Measurements from ENCODE around the gene STK39. TPM values are rescaled to one million over a fixed set of nuclear protein-coding genes. Genes with fewer than 3 reads are reported as not detected.

STK39 gene
- total RNA-seq, 2 donors from 2014 or later, result 50.4 to 53.2 TPM

- intact Hi-C loops (cut with DNase I, micrococcal nuclease), result no loop called here
- DNase-seq (no peak), ATAC-seq (no peak)
Measured at GRCh38 chr2:168120730-168121129, 126.7 kb downstream of the STK39 start.

GRCh38 chr2:168120310-168120709, 127.1 kb downstream of the STK39 start:
- DNase-seq (no peak), ATAC-seq (peak; percentile 35)
- intact Hi-C loops (cut with DNase I, micrococcal nuclease), result no loop called here

GRCh38 chr2:168119515-168120141, 127.8 kb downstream of the STK39 start:
- peak; percentile 65 for ATAC-seq
- intact Hi-C loops (cut with DNase I, micrococcal nuclease), result loop anchor here in 1 of 2 donors (10.0 kb wide), 1 partner anchor 1575 kb away; no protein-coding TSS in a partner anchor

DNA sequence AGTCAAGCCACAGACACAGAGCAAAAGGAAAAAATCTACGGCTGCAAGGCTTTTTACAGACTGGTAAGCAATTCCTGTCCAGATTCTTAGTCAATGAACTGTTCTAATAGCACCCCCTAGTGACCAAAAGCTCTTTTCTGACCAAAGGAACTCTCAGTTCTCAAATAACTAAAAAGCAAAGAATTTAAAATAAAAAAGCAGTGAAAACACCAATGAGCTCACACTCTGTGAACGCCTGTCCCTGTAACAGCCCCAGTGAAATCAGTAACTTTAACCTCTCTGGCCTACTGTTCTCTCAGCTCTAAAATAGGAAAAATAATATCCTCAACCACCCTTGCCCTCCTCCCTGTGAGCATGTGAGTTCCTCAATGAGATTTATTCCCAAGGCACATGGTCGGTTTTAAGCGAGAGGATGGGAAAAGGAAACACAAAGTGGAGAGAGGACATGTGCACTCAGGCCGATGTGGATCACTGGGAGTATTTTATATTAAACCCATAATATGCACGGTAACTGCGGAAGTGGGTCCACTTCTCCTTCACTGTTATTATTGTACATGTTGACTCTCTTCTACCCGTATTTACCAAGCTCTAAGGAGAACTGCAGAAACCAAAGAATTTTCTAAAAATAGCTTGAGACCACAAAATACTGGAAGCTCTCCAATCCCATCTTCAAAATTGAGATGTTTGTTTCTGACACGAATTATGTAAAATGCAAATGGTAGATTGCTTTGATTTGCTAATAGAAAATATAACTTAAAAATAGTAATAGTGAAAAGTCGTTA, 128.5 kb downstream of the STK39 start:
- intact Hi-C loops (cut with DNase I, micrococcal nuclease), result loop anchor here in 1 of 2 donors (10.0 kb wide), 1 partner anchor 1574 kb away; no protein-coding TSS in a partner anchor
- no peak for DNase-seq

More at GRCh38 chr2:168119515-168120141, 127.8 kb downstream of the STK39 start:
- DNase-seq, result no peak

DNA sequence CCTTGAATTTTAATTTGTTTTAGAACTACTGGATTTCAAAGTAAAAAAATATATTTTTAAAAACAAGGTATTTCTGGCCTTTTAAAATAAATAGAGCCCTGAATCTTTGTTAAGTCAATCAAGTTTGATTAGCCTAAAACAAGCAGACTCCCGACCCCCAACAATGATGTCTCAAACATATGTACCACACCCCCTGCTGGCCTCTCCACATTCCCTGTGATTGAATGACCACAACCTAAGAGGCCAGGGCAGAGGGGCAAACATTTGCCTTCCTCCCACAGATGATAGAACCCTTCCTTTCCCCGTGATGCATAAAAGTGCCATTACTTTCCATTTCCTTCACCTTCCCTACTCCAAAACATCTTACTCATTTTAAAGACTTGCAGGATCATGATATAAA, 130.9 kb downstream of the STK39 start:
- intact Hi-C loops (cut with DNase I, micrococcal nuclease), result loop anchor here in 1 of 2 donors (10.0 kb wide), 1 partner anchor 1572 kb away; no protein-coding TSS in a partner anchor
- no peak for ATAC-seq
- no peak for DNase-seq

More for the DNA sequence above, 128.5 kb downstream of the STK39 start:
- ATAC-seq, result peak; percentile 75

DNA sequence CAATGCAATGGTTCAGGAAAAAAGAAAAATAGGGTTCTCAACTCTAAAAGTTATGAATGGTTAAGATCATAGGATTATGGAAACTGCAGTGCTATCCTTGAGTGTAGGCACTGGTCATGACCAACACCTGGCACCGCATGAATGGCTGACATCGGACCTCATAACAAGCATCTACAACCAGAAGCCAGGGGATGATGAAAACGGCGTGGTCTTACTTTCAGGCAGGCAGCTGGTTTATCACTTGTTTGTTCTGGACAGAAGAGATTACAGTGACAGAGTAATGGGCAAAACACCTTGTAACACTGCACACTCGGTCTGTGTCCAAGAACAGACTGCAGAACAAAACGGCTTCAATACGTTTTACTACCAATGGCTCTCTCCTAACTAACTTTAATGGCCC, 132.8 kb downstream of the STK39 start:
- no peak for DNase-seq
- intact Hi-C loops (cut with DNase I, micrococcal nuclease), result loop anchor here in 1 of 2 donors (10.0 kb wide), 1 partner anchor 1570 kb away; no protein-coding TSS in a partner anchor

GRCh38 chr2:168114040-168114439, 133.4 kb downstream of the STK39 start:
- ATAC-seq, result no peak
- intact Hi-C loops (cut with DNase I, micrococcal nuclease), result loop anchor here in 1 of 2 donors (10.0 kb wide), 1 partner anchor 1569 kb away; no protein-coding TSS in a partner anchor
- DNase-seq, result no peak

More for the DNA sequence above, 132.8 kb downstream of the STK39 start:
- no peak for ATAC-seq

- no peak for DNase-seq
- ATAC-seq, result no peak
- intact Hi-C loops (cut with DNase I, micrococcal nuclease), result no loop called here
Measured at GRCh38 chr2:168107322-168107721, 140.1 kb downstream of the STK39 start.

DNA sequence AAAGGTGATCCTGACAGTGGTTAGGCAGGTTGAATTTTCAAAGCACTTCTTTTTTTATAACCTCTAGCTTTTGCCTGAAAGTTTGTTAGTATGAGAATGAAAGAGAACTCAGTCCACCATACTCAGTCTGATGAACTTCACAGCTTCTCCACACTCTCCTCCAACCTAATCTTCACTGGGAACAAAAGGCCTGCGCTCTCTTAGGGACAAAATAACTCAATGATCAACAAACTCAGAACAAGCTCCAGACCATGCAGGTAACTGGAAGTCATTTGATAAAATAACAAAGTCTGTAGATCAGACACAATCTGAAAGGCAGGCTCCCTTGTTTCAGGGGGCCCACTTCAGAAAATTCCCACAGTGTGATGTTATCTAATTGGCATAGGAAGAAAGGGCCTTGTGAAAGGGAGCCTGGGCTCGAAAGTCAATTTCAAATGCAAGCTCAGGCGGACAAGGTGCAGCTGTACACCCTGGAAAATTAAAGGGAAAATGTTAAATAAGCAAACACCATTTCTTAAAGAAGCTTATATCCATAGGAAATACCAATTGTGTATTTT, 142.2 kb downstream of the STK39 start:
- intact Hi-C loops (cut with DNase I, micrococcal nuclease), result no loop called here
- ATAC-seq, result no peak
- no peak for DNase-seq

DNA sequence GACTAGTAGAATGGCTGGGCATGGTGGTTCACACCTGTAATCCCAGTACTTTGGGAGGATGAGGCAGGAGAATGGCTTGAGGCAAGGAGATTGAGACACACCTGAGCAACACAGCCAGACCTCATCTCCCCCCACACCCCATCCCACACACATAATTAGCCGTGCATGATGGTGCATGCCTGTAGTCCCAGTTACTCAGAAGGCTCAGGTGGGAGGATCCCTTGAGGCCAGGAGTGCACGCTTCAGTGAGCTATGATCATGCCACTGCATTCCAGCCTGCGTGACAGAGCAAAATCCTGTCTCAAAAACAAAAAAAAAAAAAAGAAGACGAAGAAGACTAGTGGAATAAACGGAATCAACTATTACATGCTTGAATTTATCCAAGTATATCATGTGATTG, 150.0 kb downstream of the STK39 start:
- ATAC-seq, result no peak
- DNase-seq, result no peak

GRCh38 chr2:168096158-168096557, 151.2 kb downstream of the STK39 start:
- intact Hi-C loops (cut with DNase I, micrococcal nuclease), result loop anchor here in 1 of 2 donors (10.0 kb wide), 1 partner anchor 301 kb away; no protein-coding TSS in a partner anchor
- no peak for ATAC-seq
- no peak for DNase-seq

More for the DNA sequence above, 150.0 kb downstream of the STK39 start:
- intact Hi-C loops (cut with DNase I, micrococcal nuclease), result loop anchor here in 1 of 2 donors (10.0 kb wide), 1 partner anchor 303 kb away; no protein-coding TSS in a partner anchor

GRCh38 chr2:168091986-168092385, 155.4 kb downstream of the STK39 start:
- ATAC-seq (no peak), DNase-seq (no peak)
- intact Hi-C loops (cut with DNase I, micrococcal nuclease), result loop anchor here in 1 of 2 donors (10.0 kb wide), 1 partner anchor 297 kb away; no protein-coding TSS in a partner anchor

DNA sequence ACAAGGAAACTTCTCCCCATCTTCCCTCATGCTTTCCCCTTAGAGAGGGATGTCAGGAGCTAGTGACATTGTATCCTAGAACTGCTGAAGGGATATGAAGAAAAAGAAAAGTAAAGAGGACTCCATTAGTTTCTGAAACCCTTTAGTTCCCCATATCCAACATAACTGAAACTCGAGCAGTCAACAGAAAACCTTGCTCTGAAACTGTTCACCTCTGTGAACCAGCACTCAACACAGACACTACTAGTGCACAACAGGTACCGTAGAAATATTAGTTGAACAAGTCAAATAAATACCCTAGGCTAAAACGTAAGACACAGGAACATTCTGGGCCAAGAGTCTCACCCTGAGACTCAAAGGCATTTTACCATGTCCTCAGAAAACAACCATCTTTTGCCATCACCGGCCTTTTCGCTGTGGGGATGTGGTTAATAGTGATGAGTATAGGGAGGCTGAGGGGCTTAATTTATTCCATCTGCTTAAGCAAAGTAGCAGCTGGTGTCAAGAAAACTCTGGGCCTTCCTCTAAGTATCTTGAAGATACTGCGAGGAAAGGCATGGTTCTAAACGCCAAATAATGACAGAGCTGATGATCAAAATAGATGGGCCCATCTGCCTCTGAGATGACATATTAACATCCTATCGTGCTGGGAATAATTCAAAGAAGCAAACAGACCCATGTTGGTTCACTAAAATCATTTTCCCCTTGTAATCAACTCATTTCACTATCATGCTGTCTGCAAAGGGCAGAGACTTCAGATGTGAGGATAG, 156.8 kb downstream of the STK39 start:
- ATAC-seq (no peak), DNase-seq (no peak)
- intact Hi-C loops (cut with DNase I, micrococcal nuclease), result loop anchor here in 1 of 2 donors (10.0 kb wide), 1 partner anchor 296 kb away; no protein-coding TSS in a partner anchor

DNA sequence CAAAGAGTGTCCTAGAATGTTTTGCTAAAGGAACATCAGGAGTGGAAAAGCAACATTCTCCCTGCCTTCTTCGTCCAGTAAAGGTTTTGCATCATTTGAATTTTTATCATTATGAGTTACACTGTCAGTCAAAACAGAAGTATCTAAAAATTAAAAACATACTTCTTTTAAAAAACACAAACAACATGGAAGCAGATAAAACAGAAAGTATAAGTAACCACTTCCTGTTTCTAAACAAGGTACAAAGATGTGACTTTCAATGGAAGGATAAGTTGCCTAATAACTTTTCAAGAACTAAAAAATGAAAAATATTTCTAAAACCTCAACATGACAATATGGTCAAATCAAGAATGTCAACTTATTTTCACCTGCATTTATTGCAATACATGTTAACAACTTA, 158.2 kb downstream of the STK39 start:
- ATAC-seq (no peak), DNase-seq (no peak)
- intact Hi-C loops (cut with DNase I, micrococcal nuclease), result no loop called here

- ATAC-seq (no peak), DNase-seq (no peak)
- intact Hi-C loops (cut with DNase I, micrococcal nuclease), result no loop called here
Measured at GRCh38 chr2:168087401-168087800, 160.0 kb downstream of the STK39 start.

GRCh38 chr2:168086851-168087250, 160.5 kb downstream of the STK39 start:
- DNase-seq (no peak), ATAC-seq (no peak)
- intact Hi-C loops (cut with DNase I, micrococcal nuclease), result no loop called here

DNA sequence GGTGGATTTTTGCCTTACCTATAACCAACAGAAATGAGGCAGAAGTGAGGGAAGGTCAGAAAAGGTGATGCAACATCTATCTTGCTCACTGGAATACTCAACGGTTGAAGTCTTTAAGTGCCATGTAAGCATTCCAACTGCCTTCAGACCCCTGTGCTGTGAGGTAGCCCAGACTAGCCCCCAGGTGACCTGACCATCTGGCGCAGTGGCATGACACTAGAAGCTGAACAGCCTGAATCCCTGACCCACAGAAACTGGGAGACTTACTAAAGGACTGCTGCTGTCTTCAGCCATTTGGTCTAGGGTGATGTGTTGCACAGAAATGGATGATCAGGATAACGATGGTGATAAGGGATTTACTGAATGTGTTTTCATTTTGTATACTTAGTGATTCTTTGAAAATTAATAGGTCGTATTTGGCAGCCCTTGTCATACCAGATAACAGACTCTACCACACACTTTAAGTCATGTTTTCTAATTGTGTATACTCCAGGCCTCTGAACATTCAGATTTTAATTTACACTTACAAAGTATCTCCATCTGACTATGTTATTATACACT, 161.5 kb downstream of the STK39 start:
- intact Hi-C loops (cut with DNase I, micrococcal nuclease), result no loop called here
- ATAC-seq (no peak), DNase-seq (no peak)

DNA sequence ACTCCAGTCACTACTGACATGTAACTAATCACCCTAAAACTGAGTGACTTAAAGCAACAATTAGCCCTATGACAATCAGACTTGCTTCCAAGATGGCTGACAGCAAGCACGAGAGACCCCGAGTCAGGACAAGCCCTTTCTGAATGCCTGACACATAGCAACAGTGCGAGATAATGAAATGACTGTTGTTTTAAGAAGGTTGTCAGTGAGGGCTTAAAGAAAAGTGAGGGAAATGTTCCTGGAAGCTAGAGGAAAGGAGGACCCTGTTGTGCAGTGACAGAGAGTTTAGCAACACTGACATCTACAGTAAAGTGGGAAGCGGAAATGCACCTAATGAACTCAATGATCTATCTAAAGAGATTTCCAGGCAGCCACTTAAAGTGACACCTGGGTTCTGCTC, 163.1 kb downstream of the STK39 start:
- intact Hi-C loops (cut with DNase I, micrococcal nuclease), result no loop called here
- ATAC-seq, result no peak
- DNase-seq, result no peak
